ENCODE data around the gene RHOD. TPM values are rescaled to one million over a fixed set of nuclear protein-coding genes. Genes with fewer than 3 reads are reported as not detected.

Gene RHOD
- total and polyA plus RNA-seq, 9 of the 15 experiments (the other 6 are each of a cell fraction or from before 2014, with no cell fraction given), result not detected

DNA sequence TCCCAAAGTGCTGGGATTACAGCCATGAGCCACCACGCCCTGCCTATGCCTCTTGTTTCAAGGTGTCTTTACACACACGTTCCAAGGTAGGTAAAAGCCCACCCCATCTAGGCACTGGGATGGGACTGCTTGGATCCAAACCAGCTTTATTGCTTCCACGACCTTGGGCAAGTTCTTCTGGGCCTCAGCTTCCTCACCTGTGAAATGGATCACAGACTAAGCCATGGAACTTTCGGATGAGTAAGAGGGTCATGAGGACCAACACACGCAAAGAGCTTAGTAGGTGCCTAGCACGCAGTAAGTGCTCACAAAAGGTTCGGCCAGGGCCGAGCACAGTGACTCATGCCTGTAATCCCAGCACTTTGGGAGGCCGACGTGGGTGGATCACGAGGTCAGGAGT is 15.6 kb downstream of the RHOD start:
- FAIRE-seq (no peak), ATAC-seq (no peak), DNase-seq (ENCODE audit: extremely low read depth in 1 of 4, low spot score in 3 of 4) (no peak)
- 54% methylated on average over 11 of the region's 11 CpGs for WGBS (ENCODE audit: insufficient coverage, low coverage, missing lambda C conversion rate)
- no TSS peak for BruUV-seq (replicated peaks)
- H3K9me3 ChIP-seq (replicated peaks; ENCODE audit: control insufficient read depth, insufficient read depth, low read depth, low read length), result no peaks in the 10 kb centered on the region
- H3K4me1 ChIP-seq (replicated peaks in 1 of 2; ENCODE audit: control insufficient read depth in 2 of 2, insufficient read depth in 2 of 2, low read length in 2 of 2), result peaks cover 0 to 17% of the 10 kb centered on the region in 2 experiments; a peak in 4 of 5 replicates
- TF ChIP-seq TFAP4 (CRISPR knock-in tag; IDR thresholded peaks at IDR 0.05; ENCODE audit: borderline replicate concordance) (0 out of 2 replicates have a peak, but pooled peaks have one; percentile 16), HDAC8 (tag; IDR thresholded peaks at IDR 0.05) (no peak), CTCF (IDR thresholded peaks at IDR 0.05 in 2 of 3, conservative IDR thresholded peaks at IDR 0.05 in 1 of 3; ENCODE audit: insufficient read depth in 2 of 3, low read depth in 1 of 3, low read length in 3 of 3) (no peak), ZBTB8A (IDR thresholded peaks at IDR 0.05; ENCODE audit: partially characterized antibody) (no peak), ZNF586 (CRISPR knock-in tag; conservative IDR thresholded peaks at IDR 0.05) (no peak), USF1 (CRISPR knock-in tag; IDR thresholded peaks at IDR 0.05) (peak; percentile 32; the same call in 1 of the 2 replicates), KLF1 (tag; IDR thresholded peaks at IDR 0.05) (no peak), SMARCA5 (IDR thresholded peaks at IDR 0.05) (peak; percentile 69; the same call in 1 of the 2 replicates), ZKSCAN1 (IDR thresholded peaks at IDR 0.05; ENCODE audit: low read depth, low read length) (peak; percentile 87), HMG20B (CRISPR knock-in tag; IDR thresholded peaks at IDR 0.05) (no peak), KDM1A (IDR thresholded peaks at IDR 0.05) (peak; percentile 51 to 57; a peak in 3 of 4 replicates), GTF2F1 (IDR thresholded peaks at IDR 0.05; ENCODE audit: low read depth, low read length) (no peak), ZNF561 (CRISPR knock-in tag; conservative IDR thresholded peaks at IDR 0.05) (no peak), ESRRA (IDR thresholded peaks at IDR 0.05; ENCODE audit: borderline replicate concordance, low read depth) (peak; percentile 89), RBM25 (IDR thresholded peaks at IDR 0.05; ENCODE audit: low read depth, low read length, severe bottlenecking) (peak; percentile 65), ZNF707 (CRISPR knock-in tag; conservative IDR thresholded peaks at IDR 0.05) (no peak), BCOR (IDR thresholded peaks at IDR 0.05) (peak; percentile 76)
- H3K27me3 ChIP-seq (ENCODE audit: control insufficient read depth in 2 of 2, insufficient read depth in 2 of 2, low read length in 2 of 2), result peaks cover 0 to 11% of the 10 kb centered on the region in 2 experiments; a peak in 2 of 5 replicates
- ChIA-PET POLR2A (interaction anchor here (0.7 kb wide), 1 partner anchor 99 kb away, joined by 3 read pairs; no protein-coding TSS in a partner anchor), CTCF (ENCODE audit: low intra/inter-chr PET ratio) (no interaction called here)
- no peak overlapping the region for H3K4me2 ChIP-seq (ENCODE audit: insufficient read depth, low read length)
- no peaks in the 10 kb centered on the region for H3K36me3 ChIP-seq (ENCODE audit: control insufficient read depth, insufficient read depth, low read length)
- no peaks in the 10 kb centered on the region for H3K9me1 ChIP-seq (ENCODE audit: control insufficient read depth, insufficient read depth, low read length)
- H3K9ac ChIP-seq (ENCODE audit: insufficient read depth in 1 of 2, low read depth in 2 of 2, low read length in 2 of 2), result no peak overlapping the region
- H4K20me1 ChIP-seq (replicated peaks; ENCODE audit: control insufficient read depth, insufficient read depth, low read length), result no peaks in the 10 kb centered on the region
- H3K4me3 ChIP-seq, result no peak overlapping the region
- no peaks in the 10 kb centered on the region for H3K79me2 ChIP-seq (ENCODE audit: control insufficient read depth, insufficient read depth, low read length)
- H2AFZ ChIP-seq (ENCODE audit: low read depth, low read length), result no peak overlapping the region
- intact Hi-C loops (cut with micrococcal nuclease), result no loop called here
- in situ Hi-C loops (cut with MboI), result no loop called here
- H3K27ac ChIP-seq (ENCODE audit: extremely low read depth, low read depth, low read length), result no peak overlapping the region

All from K562 (cell line).